CD8-positive, alpha-beta memory T cell (primary cell): Measurements from ENCODE around the gene DPF3. TPM values are rescaled to one million over a fixed set of nuclear protein-coding genes. Genes with fewer than 3 reads are reported as not detected.

Source experiments
- CTCF ChIA-PET: fragments of 350-600 bp; sonication (Branson Sonifier 250); formaldehyde crosslinking; loops from one replicate; lab custom pipeline; 2021; ENCODE audit warnings: antibody characterized with exemption; lab: Charles Lee
- POLR2A ChIA-PET: fragments of 350-600 bp; sonication (Branson Sonifier 250); formaldehyde crosslinking; loops from one replicate; lab custom pipeline; 2021; ENCODE audit warnings: antibody characterized with exemption; lab: Charles Lee
- DNase-seq, 5 donors: peaks; one replicate each; pipeline versions ENCODE4 v3.0.0 to v3.0.0-alpha.2; 2020 to 2022; ENCODE audit warnings: mixed read lengths in 1 of 5
- H3K27ac ChIP-seq: one replicate; pipeline ENCODE4 v1.7.0; 2013; ENCODE audit warnings: low read depth, mild to moderate bottlenecking, low read length, moderate library complexity
- H3K27me3 ChIP-seq: 2 replicates; pipeline ENCODE4 v1.7.0; 2013; ENCODE audit warnings: low read length, mild to moderate bottlenecking; ENCODE audit not compliant: insufficient read depth, poor library complexity, severe bottlenecking
- H3K36me3 ChIP-seq: 2 replicates; pipeline ENCODE4 v1.7.0; 2013; ENCODE audit warnings: mild to moderate bottlenecking, low read length, moderate library complexity; ENCODE audit not compliant: insufficient read depth
- H3K4me1 ChIP-seq: 2 replicates; pipeline ENCODE4 v1.7.0; 2013; ENCODE audit warnings: mild to moderate bottlenecking, low read length, moderate library complexity; ENCODE audit not compliant: insufficient read depth
- H3K4me3 ChIP-seq: 2 replicates; pipeline ENCODE4 v1.7.0; 2013; ENCODE audit warnings: mild to moderate bottlenecking, low read length
- H3K9me3 ChIP-seq: 2 replicates; pipeline ENCODE4 v1.7.0; 2013; ENCODE audit warnings: mild to moderate bottlenecking, low read length
- H3K27ac Mint-ChIP-seq, 8 donors: one replicate each; pipeline ENCODE4 v1.8.0; 2020 to 2021; ENCODE audit warnings: mixed read lengths in 8 of 8, mild to moderate bottlenecking in 6 of 8, inconsistent platforms in 3 of 8, moderate library complexity in 3 of 8
- H3K27me3 Mint-ChIP-seq, 2 donors: one replicate each; pipeline ENCODE4 v1.8.0; 2020 to 2021; ENCODE audit warnings: mixed read lengths in 2 of 2, mild to moderate bottlenecking in 1 of 2, moderate library complexity in 1 of 2
- H3K36me3 Mint-ChIP-seq, 3 donors: one replicate each; pipeline ENCODE4 v1.8.0; 2020 to 2021; ENCODE audit warnings: mixed read lengths in 3 of 3, inconsistent platforms in 1 of 3, mild to moderate bottlenecking in 1 of 3
- H3K4me1 Mint-ChIP-seq, 3 donors: one replicate each; pipeline ENCODE4 v1.8.0; 2020 to 2021; ENCODE audit warnings: mixed read lengths in 3 of 3, inconsistent platforms in 1 of 3, mild to moderate bottlenecking in 1 of 3
- H3K4me3 Mint-ChIP-seq, 7 donors: one replicate each; pipeline ENCODE4 v1.8.0; 2020 to 2021; ENCODE audit warnings: mixed read lengths in 7 of 7, mild to moderate bottlenecking in 6 of 7, moderate library complexity in 4 of 7, inconsistent platforms in 2 of 7
- H3K9me3 Mint-ChIP-seq, 5 donors: one replicate each; pipeline ENCODE4 v1.8.0; 2020 to 2022; ENCODE audit warnings: mixed read lengths in 5 of 5, mild to moderate bottlenecking in 3 of 5, moderate library complexity in 2 of 5, inconsistent platforms in 1 of 5
- polyA plus RNA-seq: library from polyadenylated mRNA; unstranded; fragments of 300-500 nt; fragmentation: Illumina TruSeq; gene quantifications from one replicate; pipeline ENCODE4 v1.2.3, GENCODE V29; 2021
- total RNA-seq, 2 experiments: library from RNA; stranded (reverse); gene quantifications; one replicate each; pipeline ENCODE4 v1.2.3, GENCODE V29; 2021

The DPF3 gene
- total and polyA plus RNA-seq, 3 experiments from 2014 or later, result 0.50 to 1.3 (median 0.62) TPM

- ChIA-PET CTCF (no interaction called here), POLR2A (no interaction called here)
- H3K27me3 ChIP-seq, result no peaks in the 10 kb centered on the region
- Mint-ChIP-seq H3K27me3 (peaks cover 3 to 15% of the 10 kb centered on the region in 2 donors), H3K4me3 (no peak overlapping the region), H3K4me1 (no peaks in the 10 kb centered on the region), H3K9me3 (no peaks in the 10 kb centered on the region), H3K36me3 (no peaks in the 10 kb centered on the region), H3K27ac (no peak overlapping the region)
- no peak for DNase-seq
- H3K4me3 ChIP-seq, result no peak overlapping the region
- no peak overlapping the region for H3K27ac ChIP-seq
- no peaks in the 10 kb centered on the region for H3K4me1 ChIP-seq
- H3K36me3 ChIP-seq, result no peaks in the 10 kb centered on the region
- no peaks in the 10 kb centered on the region for H3K9me3 ChIP-seq
These were observed 242.8 kb downstream of the DPF3 start for GRCh38 chr14:72651081-72651480.

- Mint-ChIP-seq H3K36me3 (no peaks in the 10 kb centered on the region), H3K4me1 (no peaks in the 10 kb centered on the region), H3K27ac (no peak overlapping the region), H3K4me3 (no peak overlapping the region), H3K27me3 (peaks cover 3 to 14% of the 10 kb centered on the region in 2 donors), H3K9me3 (no peaks in the 10 kb centered on the region)
- no peak overlapping the region for H3K4me3 ChIP-seq
- H3K27me3 ChIP-seq, result no peaks in the 10 kb centered on the region
- CTCF ChIA-PET, result no interaction called here
- no peaks in the 10 kb centered on the region for H3K36me3 ChIP-seq
- no peaks in the 10 kb centered on the region for H3K9me3 ChIP-seq
- no peak overlapping the region for H3K27ac ChIP-seq
- POLR2A ChIA-PET, result no interaction called here
- H3K4me1 ChIP-seq, result no peaks in the 10 kb centered on the region
- no peak for DNase-seq
These were observed 244.2 kb downstream of the DPF3 start for GRCh38 chr14:72649603-72650227.

- H3K36me3 ChIP-seq, result no peaks in the 10 kb centered on the region
- DNase-seq, result no peak
- no peak overlapping the region for H3K27ac ChIP-seq
- no peaks in the 10 kb centered on the region for H3K4me1 ChIP-seq
- no peaks in the 10 kb centered on the region for H3K9me3 ChIP-seq
- Mint-ChIP-seq H3K9me3 (no peaks in the 10 kb centered on the region), H3K27me3 (peaks cover 0 to 14% of the 10 kb centered on the region in 2 donors), H3K27ac (no peak overlapping the region), H3K4me1 (no peaks in the 10 kb centered on the region), H3K36me3 (no peaks in the 10 kb centered on the region), H3K4me3 (no peak overlapping the region)
- H3K27me3 ChIP-seq, result no peaks in the 10 kb centered on the region
- ChIA-PET CTCF (no interaction called here), POLR2A (no interaction called here)
- no peak overlapping the region for H3K4me3 ChIP-seq
These were observed 246.1 kb downstream of the DPF3 start for GRCh38 chr14:72647782-72648181.

GRCh38 chr14:72646861-72647528 lies 246.9 kb downstream of the DPF3 start:
- peaks cover 0 to 2% (median under 1%) of the 10 kb centered on the region in 5 donors for H3K9me3 Mint-ChIP-seq
- no peaks in the 10 kb centered on the region for H3K27me3 ChIP-seq
- DNase-seq, result no peak
- peaks cover 0 to 4% (median 0%) of the 10 kb centered on the region in 3 donors for H3K36me3 Mint-ChIP-seq
- no peaks in the 10 kb centered on the region for H3K36me3 ChIP-seq
- no peaks in the 10 kb centered on the region for H3K4me1 Mint-ChIP-seq
- no peak overlapping the region for H3K27ac Mint-ChIP-seq
- POLR2A ChIA-PET, result no interaction called here
- CTCF ChIA-PET, result no interaction called here
- no peaks in the 10 kb centered on the region for H3K9me3 ChIP-seq
- H3K27me3 Mint-ChIP-seq, result peaks cover 0 to 14% of the 10 kb centered on the region in 2 donors
- H3K4me3 Mint-ChIP-seq, result no peak overlapping the region
- H3K4me3 ChIP-seq, result no peak overlapping the region
- H3K4me1 ChIP-seq, result no peaks in the 10 kb centered on the region
- H3K27ac ChIP-seq, result no peak overlapping the region

- Histone ChIP-seq H3K27ac (no peak overlapping the region), H3K36me3 (no peaks in the 10 kb centered on the region), H3K27me3 (no peaks in the 10 kb centered on the region), H3K9me3 (no peaks in the 10 kb centered on the region), H3K4me1 (no peaks in the 10 kb centered on the region), H3K4me3 (no peak overlapping the region)
- no peak for DNase-seq
- POLR2A ChIA-PET, result no interaction called here
- no peak overlapping the region for H3K27ac Mint-ChIP-seq
- H3K27me3 Mint-ChIP-seq, result peaks cover 0 to 12% of the 10 kb centered on the region in 2 donors
- H3K9me3 Mint-ChIP-seq, result peaks cover 0 to 2% (median 2%) of the 10 kb centered on the region in 5 donors
- H3K4me3 Mint-ChIP-seq, result no peak overlapping the region
- no peaks in the 10 kb centered on the region for H3K4me1 Mint-ChIP-seq
- peaks cover 0 to 4% (median under 1%) of the 10 kb centered on the region in 3 donors for H3K36me3 Mint-ChIP-seq
- CTCF ChIA-PET, result no interaction called here
These were observed 248.2 kb downstream of the DPF3 start for GRCh38 chr14:72645706-72646105.

GRCh38 chr14:72644758-72645489 lies 249.0 kb downstream of the DPF3 start:
- Mint-ChIP-seq H3K4me3 (no peak overlapping the region), H3K27ac (no peak overlapping the region), H3K36me3 (peaks cover 0 to 8% (median 1%) of the 10 kb centered on the region in 3 donors), H3K9me3 (peaks cover 0 to 3% (median 2%) of the 10 kb centered on the region in 5 donors), H3K27me3 (peaks cover 1 to 10% of the 10 kb centered on the region in 2 donors), H3K4me1 (no peaks in the 10 kb centered on the region)
- no peak overlapping the region for H3K4me3 ChIP-seq
- H3K36me3 ChIP-seq, result no peaks in the 10 kb centered on the region
- H3K9me3 ChIP-seq, result no peaks in the 10 kb centered on the region
- ChIA-PET POLR2A (no interaction called here), CTCF (interaction anchor here (1.0 kb wide), 1 partner anchor 9 kb away, joined by 3 read pairs; no protein-coding TSS in a partner anchor)
- H3K27ac ChIP-seq, result no peak overlapping the region
- H3K4me1 ChIP-seq, result no peaks in the 10 kb centered on the region
- DNase-seq, result no peak
- no peaks in the 10 kb centered on the region for H3K27me3 ChIP-seq

GRCh38 chr14:72644038-72644437 lies 249.9 kb downstream of the DPF3 start:
- H3K36me3 Mint-ChIP-seq, result peaks cover 0 to 14% (median 4%) of the 10 kb centered on the region in 3 donors
- no peaks in the 10 kb centered on the region for H3K36me3 ChIP-seq
- no peaks in the 10 kb centered on the region for H3K4me1 ChIP-seq
- H3K9me3 Mint-ChIP-seq, result peaks cover 5 to 9% (median 6%) of the 10 kb centered on the region in 5 donors
- no peak overlapping the region for H3K4me3 ChIP-seq
- H3K27ac Mint-ChIP-seq, result no peak overlapping the region
- H3K4me1 Mint-ChIP-seq, result no peaks in the 10 kb centered on the region
- peaks cover 1 to 10% of the 10 kb centered on the region in 2 donors for H3K27me3 Mint-ChIP-seq
- POLR2A ChIA-PET, result no interaction called here
- CTCF ChIA-PET, result interaction anchor here (1.0 kb wide), 1 partner anchor 8 kb away, joined by 3 read pairs; no protein-coding TSS in a partner anchor
- no peaks in the 10 kb centered on the region for H3K27me3 ChIP-seq
- no peak overlapping the region for H3K4me3 Mint-ChIP-seq
- no peaks in the 10 kb centered on the region for H3K9me3 ChIP-seq
- H3K27ac ChIP-seq, result no peak overlapping the region
- DNase-seq, result no peak

- H3K36me3 Mint-ChIP-seq, result peaks cover 0 to 16% (median 4%) of the 10 kb centered on the region in 3 donors
- no peaks in the 10 kb centered on the region for H3K4me1 ChIP-seq
- H3K4me3 Mint-ChIP-seq, result no peak overlapping the region
- H3K27me3 ChIP-seq, result no peaks in the 10 kb centered on the region
- H3K27ac ChIP-seq, result no peak overlapping the region
- no peaks in the 10 kb centered on the region for H3K4me1 Mint-ChIP-seq
- H3K36me3 ChIP-seq, result no peaks in the 10 kb centered on the region
- peak overlapping the region in 1 of 8 donors; percentile 58 for H3K27ac Mint-ChIP-seq
- H3K9me3 ChIP-seq, result no peaks in the 10 kb centered on the region
- H3K4me3 ChIP-seq, result no peak overlapping the region
- H3K27me3 Mint-ChIP-seq, result peaks cover 1 to 10% of the 10 kb centered on the region in 2 donors
- CTCF ChIA-PET, result no interaction called here
- POLR2A ChIA-PET, result no interaction called here
- DNase-seq, result no peak
- peaks cover 5 to 10% (median 8%) of the 10 kb centered on the region in 5 donors for H3K9me3 Mint-ChIP-seq
These were observed 250.5 kb downstream of the DPF3 start for GRCh38 chr14:72643317-72643801.
